ENCODE measurements around the gene DAPK2.
A peak's percentile ranks its signal among the peaks of the same experiment; 100 is the strongest.

The DAPK2 gene

DNA sequence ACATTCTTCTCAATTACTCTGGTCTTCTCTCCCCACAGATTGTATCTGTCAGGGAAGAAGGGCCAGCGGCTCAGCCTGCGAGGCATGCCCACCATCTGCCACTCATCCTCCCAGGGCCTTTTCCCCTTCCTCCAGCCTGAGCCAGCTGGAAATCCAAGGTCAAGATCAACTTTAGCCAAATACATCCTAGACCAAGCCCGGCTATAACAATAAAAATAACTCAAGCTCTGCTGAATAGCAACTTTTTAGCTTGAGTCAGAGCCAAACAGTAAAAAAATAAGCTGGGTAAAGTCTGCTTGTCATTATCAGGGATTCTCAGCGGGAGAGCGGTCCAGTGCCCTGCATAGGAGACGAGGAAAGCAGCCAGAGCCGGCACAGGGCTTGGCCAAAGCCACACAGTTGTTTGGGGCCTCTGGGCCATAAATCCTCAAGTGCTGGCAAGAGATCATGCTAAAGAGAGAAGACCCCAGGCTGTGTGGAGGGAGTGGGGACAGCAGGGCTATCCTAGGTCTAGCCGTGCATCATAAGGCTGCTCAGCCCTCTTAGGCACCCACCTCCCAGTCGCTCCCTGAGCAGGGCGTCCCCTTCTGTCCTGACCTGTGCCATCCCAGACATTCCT lies 136.4 kb downstream of the DAPK2 start:
- DNase-seq (ENCODE audit: extremely low spot score): no peak
- CTCF ChIA-PET: interaction anchor here (1.6 to 2.2 kb wide), 3 partner anchors 9 to 11 kb away, joined by 4 to 10 read pairs (median 5); no protein-coding TSS in a partner anchor
- POLR2A ChIA-PET: no interaction called here
- TF ChIP-seq, protein P1, sequence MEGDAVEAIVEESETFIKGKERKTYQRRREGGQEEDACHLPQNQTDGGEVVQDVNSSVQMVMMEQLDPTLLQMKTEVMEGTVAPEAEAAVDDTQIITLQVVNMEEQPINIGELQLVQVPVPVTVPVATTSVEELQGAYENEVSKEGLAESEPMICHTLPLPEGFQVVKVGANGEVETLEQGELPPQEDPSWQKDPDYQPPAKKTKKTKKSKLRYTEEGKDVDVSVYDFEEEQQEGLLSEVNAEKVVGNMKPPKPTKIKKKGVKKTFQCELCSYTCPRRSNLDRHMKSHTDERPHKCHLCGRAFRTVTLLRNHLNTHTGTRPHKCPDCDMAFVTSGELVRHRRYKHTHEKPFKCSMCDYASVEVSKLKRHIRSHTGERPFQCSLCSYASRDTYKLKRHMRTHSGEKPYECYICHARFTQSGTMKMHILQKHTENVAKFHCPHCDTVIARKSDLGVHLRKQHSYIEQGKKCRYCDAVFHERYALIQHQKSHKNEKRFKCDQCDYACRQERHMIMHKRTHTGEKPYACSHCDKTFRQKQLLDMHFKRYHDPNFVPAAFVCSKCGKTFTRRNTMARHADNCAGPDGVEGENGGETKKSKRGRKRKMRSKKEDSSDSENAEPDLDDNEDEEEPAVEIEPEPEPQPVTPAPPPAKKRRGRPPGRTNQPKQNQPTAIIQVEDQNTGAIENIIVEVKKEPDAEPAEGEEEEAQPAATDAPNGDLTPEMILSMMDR (IDR thresholded peaks at IDR 0.05; ENCODE audit: control extremely low read depth, extremely low read depth, low read depth, missing control alignments): no peak

DNA sequence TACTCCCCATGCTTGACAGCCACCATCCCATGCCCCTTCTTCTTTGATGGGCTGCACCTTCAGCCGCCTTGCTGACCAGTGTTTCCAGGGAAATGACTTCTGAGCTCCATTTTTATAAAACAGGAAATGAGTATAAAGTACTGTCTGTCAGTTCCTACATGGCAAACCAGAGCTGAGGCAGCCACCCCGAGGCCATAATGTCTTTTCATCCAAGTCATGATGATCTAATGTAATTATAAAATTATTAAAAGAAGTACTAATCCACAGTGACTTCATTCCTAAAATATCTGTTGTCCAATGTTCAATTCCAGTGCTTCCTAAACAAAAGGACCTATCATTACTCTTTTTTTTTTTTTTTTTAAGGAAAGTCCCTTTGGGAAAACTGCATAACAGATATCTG lies 137.3 kb downstream of the DAPK2 start:
- POLR2A ChIA-PET: no interaction called here
- CTCF ChIA-PET: interaction anchor here (1.0 to 2.2 kb wide), 4 partner anchors 10 to 12 kb away, joined by 4 to 10 read pairs (median 4); no protein-coding TSS in a partner anchor
- no peak for DNase-seq (ENCODE audit: extremely low spot score)
- TF ChIP-seq, protein P1 (IDR thresholded peaks at IDR 0.05; ENCODE audit: control extremely low read depth, extremely low read depth, low read depth, missing control alignments): no peak

DNA sequence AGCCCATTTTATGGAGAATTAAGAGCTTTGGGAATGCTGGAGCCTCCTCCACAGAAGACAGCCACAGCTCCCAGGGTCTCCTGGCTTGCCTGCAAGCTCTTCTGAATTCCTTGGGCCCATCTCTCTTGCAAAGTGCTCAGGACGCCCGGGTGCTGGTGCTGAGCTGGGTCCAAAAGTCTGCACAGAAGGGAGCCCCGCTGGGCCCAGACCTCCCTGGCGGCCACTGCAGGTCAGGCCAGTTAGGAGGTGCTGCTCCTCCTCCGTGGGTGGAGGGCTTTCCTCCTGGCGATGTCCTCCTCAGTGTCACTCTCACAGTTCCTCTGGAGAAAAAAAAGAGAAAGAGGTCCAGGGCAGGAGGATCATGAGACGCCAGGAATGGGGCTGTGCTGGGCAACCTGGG lies 138.0 kb downstream of the DAPK2 start:
- DNase-seq (ENCODE audit: extremely low spot score): no peak
- ChIA-PET CTCF (interaction anchor here (1.0 to 2.2 kb wide), 3 partner anchors 10 to 12 kb away, joined by 4 to 10 read pairs (median 4); no protein-coding TSS in a partner anchor), POLR2A (no interaction called here)
- TF ChIP-seq, protein P1 (IDR thresholded peaks at IDR 0.05; ENCODE audit: control extremely low read depth, extremely low read depth, low read depth, missing control alignments): no peak

DNA sequence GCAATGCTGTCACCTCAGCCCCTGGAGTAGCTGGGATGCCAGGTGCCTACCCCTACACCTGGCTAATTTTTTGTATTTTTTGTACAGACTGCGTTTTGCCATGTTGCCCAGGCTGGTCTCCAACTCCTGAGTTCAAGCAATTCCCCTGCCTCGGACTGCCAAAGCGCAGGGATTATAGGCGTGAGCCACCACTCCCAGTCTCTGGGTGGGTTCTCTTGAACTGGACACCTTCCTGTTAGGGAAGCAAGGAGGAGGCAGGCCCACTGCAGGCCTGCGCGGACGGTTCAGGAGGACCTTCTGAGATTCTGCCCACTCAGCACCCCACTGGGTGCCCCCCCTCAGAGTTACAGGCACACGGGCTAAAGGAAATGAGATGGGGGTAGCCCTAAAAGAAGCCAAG lies 138.8 kb downstream of the DAPK2 start:
- CTCF ChIA-PET: interaction anchor here (1.0 to 2.7 kb wide), 3 partner anchors 17 to 154 kb away, joined by 3 to 7 read pairs (median 5); no protein-coding TSS in a partner anchor
- DNase-seq (ENCODE audit: extremely low spot score): no peak
- POLR2A ChIA-PET: no interaction called here
- TF ChIP-seq, protein P1 (IDR thresholded peaks at IDR 0.05; ENCODE audit: control extremely low read depth, extremely low read depth, low read depth, missing control alignments): no peak

DNA sequence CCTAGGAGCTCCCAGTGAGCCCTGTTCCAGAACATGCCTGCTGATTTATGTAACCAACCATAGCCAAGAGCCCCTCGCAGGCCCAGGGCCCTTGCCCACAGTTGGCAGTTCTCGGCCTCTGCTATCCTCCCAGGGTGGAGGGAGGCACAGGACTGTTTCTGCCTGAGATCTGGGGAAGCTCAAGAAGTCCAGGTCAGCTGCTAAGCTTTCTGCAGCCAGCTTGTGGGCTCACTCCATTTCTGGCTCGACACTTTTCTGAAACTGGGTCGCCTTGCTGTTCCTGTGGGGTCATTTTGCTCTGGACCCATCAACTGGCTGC lies 140.1 kb downstream of the DAPK2 start:
- CTCF ChIA-PET: interaction anchor here (0.8 to 2.7 kb wide), 7 partner anchors 9 to 142 kb away, joined by 3 to 7 read pairs (median 4); partner anchors contain the start of gene DAPK2
- DNase-seq (ENCODE audit: extremely low spot score): no peak
- TF ChIP-seq, protein P1 (IDR thresholded peaks at IDR 0.05; ENCODE audit: control extremely low read depth, extremely low read depth, low read depth, missing control alignments): no peak
- POLR2A ChIA-PET: no interaction called here

DNA sequence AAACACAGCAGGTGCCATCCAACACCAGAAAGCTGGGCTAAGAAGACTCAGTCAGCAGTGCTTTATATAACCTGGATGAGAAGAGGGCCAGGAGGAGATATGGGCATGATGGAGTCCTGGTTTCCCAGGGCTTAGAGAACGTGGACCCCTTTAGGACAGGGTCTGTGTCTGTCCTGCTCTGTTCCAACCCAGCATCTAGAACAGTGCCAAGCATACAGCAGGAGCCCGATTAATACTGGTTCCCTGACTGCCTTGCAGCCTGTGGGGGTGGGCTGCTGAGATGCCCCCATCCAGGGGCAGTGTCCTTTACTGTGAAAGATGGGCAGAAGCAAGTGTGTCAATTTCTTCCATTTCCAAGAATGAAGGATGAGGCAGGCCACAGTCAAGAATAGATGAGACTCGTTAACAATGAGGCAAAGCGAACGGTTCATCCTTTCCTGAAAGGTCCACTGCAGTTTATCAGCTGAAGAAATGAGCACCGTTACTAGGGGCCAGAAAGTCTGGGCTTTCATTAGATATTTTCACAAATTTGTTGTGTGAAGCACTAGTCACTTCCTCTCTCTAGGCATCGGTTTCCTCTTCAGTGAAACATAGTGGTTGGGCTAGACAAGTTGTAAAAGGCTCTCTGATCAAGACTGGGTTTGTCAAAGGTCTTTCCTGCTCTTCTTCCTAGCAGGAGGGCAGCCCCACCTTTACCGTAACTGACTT lies 140.6 kb downstream of the DAPK2 start:
- TF ChIP-seq, protein P1 (IDR thresholded peaks at IDR 0.05; ENCODE audit: control extremely low read depth, extremely low read depth, low read depth, missing control alignments): no peak
- ChIA-PET POLR2A (no interaction called here), CTCF (interaction anchor here (0.8 to 2.7 kb wide), 10 partner anchors 9 to 142 kb away, joined by 3 to 7 read pairs (median 4); partner anchors contain the start of gene DAPK2)
- DNase-seq (ENCODE audit: extremely low spot score): peak; percentile 52

All from GM10248 (cell line).